GM12872 (cell line): Measurements from ENCODE around the gene ZNF664.

ENCODE experiments used
- CTCF ChIP-seq: IDR thresholded peaks from 3 replicates; pipeline ENCODE4 v1.5.1; 2011; ENCODE audit warnings: low read depth, mild to moderate bottlenecking, low read length, moderate library complexity; ENCODE audit not compliant: insufficient read depth

The ZNF664 gene

GRCh38 chr12:123957196-123957595 lies 15.8 kb upstream of the ZNF664 start:
- TF ChIP-seq CTCF, result no peak

GRCh38 chr12:123958462-123958861 lies 14.6 kb upstream of the ZNF664 start:
- TF ChIP-seq CTCF, result no peak

GRCh38 chr12:123958876-123959275 lies 14.1 kb upstream of the ZNF664 start:
- TF ChIP-seq CTCF, result no peak

- no peak for TF ChIP-seq CTCF
Observed at GRCh38 chr12:123960029-123960735, 12.8 kb upstream of the ZNF664 start.

- no peak for TF ChIP-seq CTCF
Observed at GRCh38 chr12:123960856-123961255, 12.2 kb upstream of the ZNF664 start.

- no peak for TF ChIP-seq CTCF
Observed at GRCh38 chr12:123961585-123962345, 11.2 kb upstream of the ZNF664 start.

- TF ChIP-seq CTCF, result no peak
Observed at GRCh38 chr12:123962513-123962912, 10.5 kb upstream of the ZNF664 start.
